ENCODE results near the gene CRYAA. TPM values are rescaled to one million over a fixed set of nuclear protein-coding genes. Genes with fewer than 3 reads are reported as not detected.
A peak's percentile ranks its signal among the peaks of the same experiment; 100 is the strongest.
"Not testable (repeated sequence)": the region's sequence is repeated elsewhere in the genome, so short reads cannot be mapped to it uniquely, and the experiment has no call there.

The CRYAA gene
- polyA plus RNA-seq, 1 donor from 2014 or later, result not detected

DNA sequence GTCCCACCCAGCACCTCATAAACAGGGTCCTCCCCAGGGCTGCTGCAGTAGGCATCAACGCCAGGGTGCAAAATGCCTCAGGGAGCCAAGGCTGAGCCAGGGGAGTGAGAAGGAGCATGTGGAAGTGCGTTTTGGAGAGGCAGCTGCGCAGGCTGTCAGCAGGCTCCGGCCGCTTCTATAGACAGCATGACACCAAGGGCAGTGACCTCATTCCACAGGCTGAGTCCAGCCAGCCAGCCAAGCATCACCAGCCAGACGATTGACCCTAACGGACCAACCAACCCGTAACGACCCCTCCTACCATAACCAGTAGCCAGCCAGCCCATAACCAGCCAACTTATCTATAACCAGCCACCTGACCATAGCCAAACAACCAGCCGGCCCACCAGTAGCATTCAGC is 1.1 kb downstream of the CRYAA start:
- H3K36me3 Mint-ChIP-seq, H3K4me3 Mint-ChIP-seq, H3K9me3 Mint-ChIP-seq, H3K27me3 Mint-ChIP-seq, H3K4me1 Mint-ChIP-seq, H3K27ac Mint-ChIP-seq: not testable (repeated sequence)

DNA sequence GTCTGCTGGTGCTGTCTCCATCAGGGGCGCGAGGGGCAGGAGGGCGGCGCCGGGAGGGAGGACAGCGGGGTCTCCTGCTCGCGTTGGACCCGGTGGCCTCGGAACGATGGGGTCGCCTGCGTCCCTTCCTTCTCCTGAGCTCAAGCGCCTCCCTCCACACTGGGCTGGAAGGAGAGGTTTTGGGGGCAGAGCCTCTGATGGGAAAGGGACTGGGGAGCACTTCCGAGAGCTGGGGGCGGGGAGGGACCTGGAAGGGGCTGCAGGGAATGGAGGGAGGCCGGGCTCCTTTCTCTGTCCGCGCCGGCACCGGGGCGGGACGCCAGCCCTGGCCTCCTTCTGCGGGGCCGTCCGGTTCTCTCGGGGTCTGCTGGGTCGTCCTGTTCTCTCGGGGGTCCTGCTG is 4.0 kb downstream of the CRYAA start:
- H3K4me3 Mint-ChIP-seq, H3K9me3 Mint-ChIP-seq, H3K36me3 Mint-ChIP-seq, H3K4me1 Mint-ChIP-seq, H3K27me3 Mint-ChIP-seq, H3K27ac Mint-ChIP-seq: not testable (repeated sequence)

DNA sequence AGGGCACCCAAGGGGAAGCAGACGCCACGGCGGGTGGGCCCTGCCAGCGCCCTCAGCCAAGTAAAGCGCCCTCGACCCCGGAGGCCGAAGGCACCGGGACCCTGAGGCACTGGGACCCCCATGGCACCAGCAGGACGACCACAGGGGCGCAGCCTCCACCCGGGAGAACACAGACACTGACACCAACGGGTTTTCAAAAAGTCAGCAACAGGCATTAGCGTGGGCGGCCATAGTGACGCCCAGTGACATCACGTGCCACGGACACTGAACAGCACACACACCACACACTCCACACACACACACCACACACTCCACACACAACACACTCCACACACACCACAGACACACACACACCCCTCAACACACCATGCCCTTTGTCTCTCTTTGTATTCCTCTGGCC is 4.6 kb downstream of the CRYAA start:
- not testable (repeated sequence) for H3K27ac Mint-ChIP-seq, H3K27me3 Mint-ChIP-seq, H3K4me3 Mint-ChIP-seq, H3K4me1 Mint-ChIP-seq, H3K9me3 Mint-ChIP-seq, H3K36me3 Mint-ChIP-seq

DNA sequence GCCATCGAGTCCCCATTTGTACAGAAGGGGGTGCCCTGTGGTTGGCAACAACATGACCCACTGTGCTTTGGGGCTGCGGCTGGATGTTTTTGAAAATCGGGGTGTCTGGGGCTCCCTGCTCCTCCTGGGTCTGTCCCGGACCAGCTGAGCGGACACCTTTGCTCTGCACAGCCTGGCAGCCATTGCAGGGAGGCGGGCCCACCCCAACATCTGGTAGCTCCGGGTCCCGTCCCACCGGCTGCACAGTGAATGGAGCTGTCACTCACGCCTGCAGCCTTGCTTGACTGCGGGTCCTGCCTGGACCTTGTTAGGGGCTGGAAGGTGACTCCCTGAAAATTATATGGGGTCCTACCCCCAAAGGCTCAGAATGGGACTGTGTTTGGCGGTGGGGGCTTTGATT is 5.1 kb downstream of the CRYAA start:
- H3K4me1 Mint-ChIP-seq, H3K27me3 Mint-ChIP-seq, H3K4me3 Mint-ChIP-seq, H3K9me3 Mint-ChIP-seq, H3K27ac Mint-ChIP-seq, H3K36me3 Mint-ChIP-seq: not testable (repeated sequence)

DNA sequence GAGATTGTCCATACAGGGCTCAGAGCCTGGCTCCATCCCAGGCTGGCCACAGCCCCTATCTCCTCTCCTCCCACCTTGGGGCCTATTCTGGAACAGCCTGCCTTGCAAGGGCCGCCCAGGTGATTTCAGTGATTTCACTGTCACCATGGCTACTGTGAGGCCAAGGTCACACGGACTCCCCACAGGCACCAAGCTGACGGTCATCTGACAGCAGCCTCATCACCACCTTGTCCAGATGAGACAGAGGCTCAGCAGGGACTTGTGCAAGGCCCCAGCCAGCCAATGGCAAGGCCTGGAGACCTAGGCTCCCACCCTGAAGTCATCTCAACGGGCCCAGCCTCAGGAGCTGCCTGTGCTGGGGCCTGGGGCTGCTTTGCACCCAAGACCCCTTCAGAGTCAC is 6.2 kb downstream of the CRYAA start:
- H3K4me1 Mint-ChIP-seq, H3K36me3 Mint-ChIP-seq, H3K9me3 Mint-ChIP-seq, H3K27me3 Mint-ChIP-seq, H3K27ac Mint-ChIP-seq, H3K4me3 Mint-ChIP-seq: not testable (repeated sequence)

DNA sequence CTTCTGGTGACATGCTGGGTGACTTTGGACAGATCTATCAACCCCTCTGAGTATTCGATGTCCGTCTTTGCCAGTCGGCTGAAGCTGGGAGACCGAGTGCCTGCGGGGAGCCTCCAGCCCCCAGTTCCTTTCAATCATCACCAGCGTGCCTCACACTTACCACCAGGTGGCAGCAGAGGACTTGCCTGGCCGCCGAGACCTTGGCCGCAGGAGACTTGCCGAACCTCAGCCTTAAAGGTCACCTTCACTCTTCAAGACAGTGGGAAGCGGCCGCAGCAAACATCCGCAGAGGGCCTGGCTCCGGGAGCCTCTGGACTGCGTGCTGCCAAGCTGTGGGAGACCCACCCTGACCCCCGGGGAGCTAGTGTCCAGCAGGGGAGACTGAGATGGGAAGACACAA is 7.8 kb downstream of the CRYAA start:
- not testable (repeated sequence) for H3K4me3 Mint-ChIP-seq, H3K36me3 Mint-ChIP-seq, H3K27me3 Mint-ChIP-seq, H3K4me1 Mint-ChIP-seq, H3K9me3 Mint-ChIP-seq, H3K27ac Mint-ChIP-seq

DNA sequence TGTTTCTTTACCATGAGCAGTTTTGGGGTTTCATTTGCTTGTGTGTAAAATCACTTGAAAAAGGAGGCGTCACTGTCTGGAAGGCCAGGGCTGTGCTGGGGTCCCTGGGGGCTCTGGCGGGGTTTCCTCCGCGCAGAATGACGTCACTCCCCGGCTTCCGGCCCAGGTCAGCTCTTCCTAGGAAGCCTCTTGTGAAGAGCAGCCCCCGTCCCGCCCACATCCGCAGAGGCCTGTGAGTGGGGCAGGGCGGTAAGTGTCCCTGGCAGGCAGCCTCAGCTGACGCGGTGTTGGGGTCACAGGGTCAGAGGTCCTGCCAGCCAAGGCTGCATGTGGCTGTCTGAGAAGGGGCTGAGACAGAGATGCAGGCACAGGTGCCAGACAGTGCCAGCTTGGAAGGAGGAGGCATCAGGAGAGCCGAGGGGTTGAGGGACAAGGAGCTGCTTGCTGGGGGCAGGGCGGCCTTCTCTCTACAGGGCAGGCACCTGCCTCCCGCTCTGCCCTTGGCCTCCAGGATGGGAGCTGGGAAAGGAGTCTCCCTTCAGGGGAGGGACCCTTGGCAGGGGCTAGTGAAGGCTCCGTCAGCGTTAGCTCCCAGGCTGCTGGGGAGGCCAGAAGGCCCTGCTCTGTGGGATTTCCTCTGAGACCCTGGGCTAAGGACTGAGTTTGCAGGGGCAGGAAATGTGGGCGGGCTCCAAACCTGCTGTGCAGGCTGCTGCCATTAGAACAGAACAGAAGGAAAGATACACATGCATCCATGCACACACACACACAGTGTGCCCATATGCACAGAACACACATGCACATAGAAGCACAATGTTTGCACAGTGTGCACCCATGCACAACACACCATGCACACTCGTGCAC is 8.5 kb downstream of the CRYAA start:
- H3K9me3 Mint-ChIP-seq, H3K27ac Mint-ChIP-seq, H3K27me3 Mint-ChIP-seq, H3K4me1 Mint-ChIP-seq, H3K36me3 Mint-ChIP-seq, H3K4me3 Mint-ChIP-seq: not testable (repeated sequence)

DNA sequence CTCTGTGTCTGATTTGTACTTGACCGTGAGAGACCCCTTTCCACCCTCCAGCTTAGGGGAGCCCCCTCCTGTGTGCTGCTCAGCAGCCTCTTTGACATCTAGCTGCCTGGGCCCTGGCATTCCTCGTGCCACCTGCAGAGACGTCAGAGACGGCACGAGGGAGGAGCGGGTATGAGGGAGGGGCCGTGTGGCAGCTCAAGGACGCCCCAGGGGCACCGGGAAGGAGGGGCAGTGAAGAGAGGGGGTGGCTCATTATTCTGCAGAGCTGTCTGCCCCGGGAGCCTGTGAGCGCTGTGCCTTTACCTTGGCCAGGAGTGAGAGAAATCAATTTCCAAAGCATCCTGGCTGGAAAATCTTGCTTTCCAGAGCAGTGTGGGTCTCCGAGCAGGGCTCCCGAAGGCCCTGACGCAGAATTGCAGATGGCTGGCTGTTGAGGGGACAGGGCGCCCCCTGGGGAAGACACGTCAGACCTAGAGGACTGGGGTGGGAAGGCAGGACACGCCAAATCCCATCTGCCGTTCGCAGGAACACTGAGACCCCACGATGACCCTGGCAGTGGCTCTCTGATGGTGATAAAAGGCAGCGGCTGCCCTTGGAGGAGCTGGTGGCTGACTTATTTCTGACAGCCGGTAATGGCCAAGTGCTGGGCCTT is 9.5 kb downstream of the CRYAA start:
- H3K27ac Mint-ChIP-seq, H3K36me3 Mint-ChIP-seq, H3K27me3 Mint-ChIP-seq, H3K9me3 Mint-ChIP-seq, H3K4me1 Mint-ChIP-seq, H3K4me3 Mint-ChIP-seq: not testable (repeated sequence)

DNA sequence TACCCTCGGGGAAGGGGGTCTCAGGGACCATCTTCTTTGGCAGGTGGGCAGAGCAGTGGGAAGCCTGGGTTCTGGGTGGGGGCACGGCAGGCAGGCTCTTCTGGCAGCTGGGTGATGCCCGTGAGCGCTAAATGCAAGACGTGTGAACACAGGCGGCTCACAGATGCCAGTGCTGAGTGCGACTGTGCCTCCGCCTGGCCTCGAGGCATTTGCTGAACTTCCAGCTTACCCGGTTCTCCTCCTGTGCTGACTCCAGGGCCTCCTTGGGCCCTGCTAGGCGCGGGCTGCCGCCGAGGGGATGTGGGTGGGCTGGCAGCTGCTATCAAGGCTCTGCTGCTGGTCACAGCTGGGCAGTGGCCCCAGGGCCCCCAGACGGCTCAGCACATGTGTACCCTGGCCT is 12.2 kb downstream of the CRYAA start:
- H3K27me3 Mint-ChIP-seq, H3K9me3 Mint-ChIP-seq, H3K4me1 Mint-ChIP-seq, H3K4me3 Mint-ChIP-seq, H3K36me3 Mint-ChIP-seq, H3K27ac Mint-ChIP-seq: not testable (repeated sequence)

DNA sequence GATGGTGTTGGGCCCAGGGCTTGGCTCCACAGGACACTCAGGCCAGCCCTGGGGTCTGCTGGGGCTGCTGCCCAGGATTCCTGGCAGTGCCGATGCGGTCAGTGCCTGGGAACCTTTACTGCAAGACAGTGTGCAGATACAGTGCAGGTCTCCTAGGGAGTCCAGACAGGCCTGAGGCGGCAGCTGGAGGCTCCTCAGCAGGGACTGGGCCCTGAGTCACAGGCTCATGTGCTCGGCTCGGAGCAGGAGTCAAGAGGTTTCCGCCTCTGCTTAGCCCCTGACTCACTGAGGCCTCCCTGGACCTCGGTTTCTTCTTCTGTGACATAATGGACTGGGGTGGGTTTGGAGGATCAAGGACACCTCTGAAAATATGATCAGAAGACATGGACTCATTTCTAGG is 18.5 kb downstream of the CRYAA start:
- not testable (repeated sequence) for H3K4me3 Mint-ChIP-seq, H3K9me3 Mint-ChIP-seq, H3K36me3 Mint-ChIP-seq, H3K27me3 Mint-ChIP-seq, H3K27ac Mint-ChIP-seq
- peaks cover 11 to 17% (median 17%) of the 10 kb centered on the region in 3 donors for H3K4me1 Mint-ChIP-seq

DNA sequence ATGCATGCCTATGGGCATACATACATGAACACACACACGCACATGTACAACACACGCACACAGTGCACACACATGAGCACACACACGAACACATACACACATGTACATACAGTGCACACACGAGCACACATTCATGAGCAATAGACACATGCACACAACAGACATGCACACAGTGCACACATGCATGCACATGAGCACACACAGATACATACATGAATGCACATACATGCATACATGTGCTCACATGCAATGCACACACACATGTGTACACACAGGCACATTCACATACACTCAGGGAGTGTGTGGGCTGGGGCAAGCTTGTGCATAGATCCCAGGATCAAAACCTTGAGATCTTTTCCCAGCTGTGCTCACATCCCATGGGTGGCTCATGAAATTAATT is 18.9 kb downstream of the CRYAA start:
- peaks cover 5% of the 10 kb centered on the region for H3K27me3 Mint-ChIP-seq
- peaks cover 0 to 2% (median 0%) of the 10 kb centered on the region in 3 donors for H3K9me3 Mint-ChIP-seq
- H3K4me1 Mint-ChIP-seq, result peaks cover 11 to 17% (median 17%) of the 10 kb centered on the region in 3 donors
- H3K36me3 Mint-ChIP-seq, result no peaks in the 10 kb centered on the region
- peak overlapping the region in 2 of 3 donors; percentile 31 to 88 for H3K27ac Mint-ChIP-seq
- peak overlapping the region in 1 of 4 donors; percentile 1 for H3K4me3 Mint-ChIP-seq

DNA sequence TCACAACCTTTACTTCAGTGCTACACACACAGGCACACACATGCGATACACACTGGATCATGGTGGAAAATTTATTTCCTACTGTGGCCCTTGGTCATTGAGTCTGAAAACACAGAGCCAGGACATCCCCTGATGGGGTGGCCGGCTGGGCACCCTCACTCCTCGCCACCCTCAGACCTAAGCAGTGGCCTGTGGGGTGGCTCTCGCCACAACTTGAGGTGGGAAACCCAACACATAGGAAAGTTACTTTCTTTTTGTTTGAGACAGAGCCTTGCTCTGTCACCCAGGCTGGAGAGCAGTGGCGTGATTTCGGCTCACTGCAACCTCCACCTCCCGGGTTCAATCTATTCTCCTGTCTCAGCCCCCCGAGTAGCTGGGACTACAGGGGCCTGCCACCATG is 19.4 kb downstream of the CRYAA start:
- Mint-ChIP-seq H3K36me3 (no peaks in the 10 kb centered on the region), H3K4me3 (peak overlapping the region in 2 of 4 donors; percentile 1 to 79), H3K4me1 (peaks cover 11 to 17% (median 17%) of the 10 kb centered on the region in 3 donors), H3K27me3 (peaks cover 5% of the 10 kb centered on the region), H3K9me3 (peaks cover 0 to 2% (median 0%) of the 10 kb centered on the region in 3 donors), H3K27ac (peak overlapping the region; percentile 10 to 88 (median 26))

DNA sequence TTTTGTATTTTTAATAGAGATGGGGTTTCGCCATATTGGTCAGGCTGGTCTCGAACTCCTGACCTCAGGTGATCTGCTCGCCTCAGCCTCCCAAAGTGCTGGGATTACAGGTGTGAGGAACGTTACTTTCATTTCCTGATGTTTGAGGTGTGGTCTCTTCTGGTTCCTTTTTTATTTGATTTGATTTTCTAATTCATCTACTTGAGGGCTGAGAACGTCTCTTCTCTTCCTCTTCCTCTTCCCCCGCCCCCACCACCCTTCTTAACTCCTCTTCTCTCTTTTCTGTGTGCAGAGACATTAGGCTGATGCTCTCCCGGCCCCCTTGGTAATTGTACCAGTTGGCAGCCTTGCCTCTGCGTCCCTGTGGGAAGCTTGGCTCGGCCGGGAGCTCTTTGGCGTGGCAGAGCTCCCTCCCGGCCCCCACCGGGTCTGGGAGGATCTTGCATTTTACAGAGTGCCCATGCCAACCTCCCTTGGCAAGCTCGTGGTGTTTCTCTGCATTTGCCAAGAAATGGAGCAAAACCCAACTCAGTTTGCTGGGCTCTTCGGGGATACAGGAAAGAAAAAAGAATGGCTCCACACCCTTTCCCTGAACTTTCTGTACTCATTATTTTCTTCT is 19.9 kb downstream of the CRYAA start:
- Mint-ChIP-seq H3K9me3 (peaks cover 0 to 2% (median 0%) of the 10 kb centered on the region in 3 donors), H3K36me3 (no peaks in the 10 kb centered on the region), H3K27ac (peak overlapping the region; percentile 10 to 88 (median 26)), H3K27me3 (peaks cover 5% of the 10 kb centered on the region), H3K4me1 (peaks cover 11 to 17% (median 17%) of the 10 kb centered on the region in 3 donors), H3K4me3 (peak overlapping the region in 2 of 4 donors; percentile 31 to 79)

DNA sequence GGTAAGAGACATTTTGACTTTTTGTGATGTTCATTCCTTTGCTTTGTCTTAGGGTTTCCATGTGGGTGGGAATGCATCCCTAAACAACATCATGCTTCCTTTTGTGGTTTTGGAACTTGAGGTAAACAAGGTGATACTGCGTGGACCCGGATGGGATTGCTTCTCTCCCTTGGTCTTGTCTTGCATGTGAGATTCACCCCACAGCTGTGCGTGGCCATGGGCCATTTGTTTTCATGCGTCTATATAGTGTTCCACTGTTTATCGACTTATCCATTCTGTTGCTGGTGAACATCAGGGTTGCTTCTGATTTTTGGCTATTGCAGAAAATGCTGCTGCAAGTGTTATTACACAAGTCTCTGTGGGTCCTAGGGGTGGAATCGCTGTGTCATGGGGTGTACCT is 21.1 kb downstream of the CRYAA start:
- Mint-ChIP-seq H3K4me1 (peaks cover 15 to 17% (median 17%) of the 10 kb centered on the region in 3 donors), H3K9me3 (peaks cover 0 to 2% (median 0%) of the 10 kb centered on the region in 3 donors), H3K27me3 (peaks cover 13% of the 10 kb centered on the region), H3K36me3 (no peaks in the 10 kb centered on the region), H3K4me3 (peak overlapping the region in 2 of 4 donors; percentile 20 to 25), H3K27ac (peak overlapping the region in 1 of 3 donors; percentile 70)

DNA sequence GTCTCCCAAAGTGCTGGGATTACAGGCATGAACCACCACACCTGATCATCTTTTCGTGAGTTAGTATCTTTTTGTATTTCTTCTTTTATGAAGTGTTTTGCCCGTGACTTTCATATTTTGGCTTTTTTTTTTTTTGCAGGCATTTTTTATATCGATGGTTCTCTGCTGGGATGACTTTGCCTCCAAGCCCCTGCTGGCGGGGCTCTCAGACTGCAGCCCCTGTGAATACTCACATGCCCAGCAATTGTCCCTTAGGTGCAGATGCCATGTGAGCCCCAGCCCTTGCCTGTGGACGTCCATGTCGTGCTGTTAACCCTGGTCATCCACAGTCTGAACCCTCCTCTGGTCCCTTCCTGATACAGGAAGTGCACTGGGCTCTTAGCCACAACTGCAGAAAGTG is 21.7 kb downstream of the CRYAA start:
- Mint-ChIP-seq H3K4me1 (peaks cover 16 to 17% (median 17%) of the 10 kb centered on the region in 3 donors), H3K36me3 (no peaks in the 10 kb centered on the region), H3K27me3 (peaks cover 17% of the 10 kb centered on the region), H3K9me3 (peaks cover 0 to 2% (median 0%) of the 10 kb centered on the region in 3 donors), H3K4me3 (peak overlapping the region in 1 of 4 donors; percentile 20), H3K27ac (no peak overlapping the region)

Measured in IgD-negative memory B cell (primary cell).